PC-9 (cell line): ENCODE results near the gene GFRA1.

ENCODE experiments used
- CTCF ChIP-seq: fragments of 200-600 bp; sonication (generic); conservative IDR thresholded peaks from 2 replicates; pipeline ENCODE4 v1.6.1; 2017; ENCODE audit warnings: mixed run types, antibody characterized with exemption, mild to moderate bottlenecking, moderate library complexity
- EZH2 ChIP-seq: fragments of 200-600 bp; sonication (generic); IDR thresholded peaks from 2 replicates; pipeline ENCODE4 v1.8.0; 2017; ENCODE audit warnings: antibody characterized with exemption, low read depth

- no peak for TF ChIP-seq CTCF
- TF ChIP-seq EZH2 = no peak
Measured at GRCh38 chr10:116133634-116134033, 139.4 kb downstream of the GFRA1 start.
